Effector CD8-positive, alpha-beta T cell (primary cell): ENCODE results near the gene CMIP.

Source experiments
- DNase-seq: peaks from one replicate; lab custom pipeline; 2025; lab: John Stamatoyannopoulos, UW

Gene CMIP

DNA sequence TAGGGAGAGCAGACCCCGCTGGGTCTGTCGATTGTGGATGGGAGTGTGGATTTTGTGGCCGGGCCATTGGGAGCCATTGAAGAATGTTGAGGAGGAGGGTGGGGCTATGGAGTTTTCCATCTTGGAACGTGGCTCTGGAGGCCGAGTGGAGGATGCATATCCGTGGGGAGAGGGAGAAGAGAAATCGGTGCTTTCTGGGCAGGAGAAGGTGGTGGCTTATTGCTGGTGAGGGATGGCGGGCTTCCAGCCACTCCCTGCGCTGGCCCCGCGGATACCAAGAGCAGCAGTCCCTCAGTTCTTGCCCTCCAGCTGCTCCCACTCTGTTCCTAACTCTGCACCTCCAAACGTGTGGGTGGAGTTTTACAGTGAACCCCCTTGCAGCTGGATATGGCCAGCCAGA, 162.4 kb downstream of the CMIP start:
- DNase-seq: no peak

DNA sequence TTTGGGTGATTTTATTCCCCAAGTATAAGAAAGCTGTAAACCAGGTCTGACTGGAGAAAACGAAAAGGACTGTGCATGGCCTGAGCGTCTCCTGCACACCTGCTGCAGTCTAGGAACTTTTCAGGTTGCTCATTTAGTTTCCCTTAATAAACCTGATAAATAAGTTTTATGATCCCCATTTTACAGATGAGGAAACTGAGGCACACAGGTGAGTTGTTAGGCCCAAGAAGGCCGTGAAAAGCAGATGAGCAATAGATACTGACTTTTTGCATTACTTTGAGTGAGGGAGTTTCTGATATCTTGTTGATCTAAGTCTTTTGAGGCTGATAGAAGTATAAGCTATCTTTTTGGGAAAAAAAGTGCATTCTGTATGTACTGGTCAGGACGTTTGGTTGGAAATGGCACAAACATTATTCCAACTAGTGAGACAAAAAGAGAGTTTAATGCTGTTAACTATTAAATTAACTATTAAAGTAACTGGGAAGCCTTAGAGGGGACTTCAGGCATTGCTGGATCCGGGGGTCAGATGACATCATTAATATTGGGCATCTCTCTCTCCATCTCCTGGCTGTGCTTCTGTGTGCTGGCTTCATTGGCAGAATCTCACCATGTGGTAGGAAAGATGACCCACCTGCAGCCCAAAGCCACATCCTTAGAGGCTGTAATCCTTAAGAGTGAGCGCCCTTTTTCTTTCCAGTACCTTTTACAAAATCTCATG, 163.4 kb downstream of the CMIP start:
- DNase-seq: no peak

DNA sequence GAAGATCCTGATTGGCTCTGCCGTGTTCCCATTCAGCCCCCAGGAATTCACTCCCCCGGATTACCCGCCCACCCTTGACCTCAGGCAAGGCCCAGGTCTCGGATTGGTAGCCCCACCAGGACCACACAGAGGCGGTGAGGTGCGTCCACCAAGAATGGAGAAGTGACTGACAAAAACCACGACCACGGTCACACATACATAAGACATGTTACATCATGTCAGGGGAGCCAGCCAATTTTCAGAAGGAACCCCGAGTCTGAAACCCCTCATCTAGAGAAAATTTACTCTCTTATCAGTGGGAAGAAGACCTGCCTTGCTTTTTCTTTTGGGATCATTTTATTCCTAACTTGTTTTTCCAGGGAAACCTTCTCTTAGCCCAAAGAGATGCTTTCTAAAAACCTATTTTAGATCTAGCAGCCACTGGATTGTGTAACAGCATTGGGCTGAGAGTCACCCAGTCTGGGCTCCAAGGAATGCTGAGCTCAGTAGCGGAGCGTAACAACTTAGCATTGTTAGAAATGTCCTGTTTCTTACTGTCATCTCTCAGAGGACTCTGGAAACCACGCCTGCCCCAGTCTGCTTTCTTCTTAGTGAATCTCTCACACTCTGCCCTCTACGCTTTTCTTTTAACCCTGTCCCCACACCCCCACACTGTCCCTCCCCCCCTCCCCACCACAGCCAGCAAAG, 164.1 kb downstream of the CMIP start:
- no peak for DNase-seq

DNA sequence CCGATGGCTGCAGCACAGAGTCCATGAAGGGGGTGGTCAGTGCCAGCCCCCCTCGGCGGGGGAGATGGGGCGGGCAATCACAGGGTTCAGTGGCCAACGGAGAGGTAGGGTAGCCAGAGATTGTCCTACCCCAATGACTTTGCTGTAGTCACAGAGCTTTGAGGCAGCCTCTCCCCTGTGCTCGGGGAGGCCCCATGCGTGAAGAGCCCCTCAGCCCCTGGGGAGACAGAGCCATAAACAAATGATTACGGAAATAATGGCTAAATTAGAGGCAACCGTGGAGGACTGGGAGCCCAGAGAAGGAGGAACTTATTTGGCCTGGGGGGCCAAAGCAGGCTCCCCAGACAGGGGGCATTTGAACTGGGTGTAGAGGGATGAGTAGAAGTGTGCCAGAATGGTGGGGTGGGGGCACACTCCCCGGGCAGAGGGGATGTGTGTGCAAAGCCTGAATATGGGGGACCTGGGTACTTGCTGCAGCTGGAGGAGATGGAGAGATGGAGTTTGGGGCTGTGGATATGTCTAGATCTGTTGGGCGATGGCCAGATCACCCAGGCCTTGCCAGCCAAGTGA, 164.8 kb downstream of the CMIP start:
- no peak for DNase-seq

DNA sequence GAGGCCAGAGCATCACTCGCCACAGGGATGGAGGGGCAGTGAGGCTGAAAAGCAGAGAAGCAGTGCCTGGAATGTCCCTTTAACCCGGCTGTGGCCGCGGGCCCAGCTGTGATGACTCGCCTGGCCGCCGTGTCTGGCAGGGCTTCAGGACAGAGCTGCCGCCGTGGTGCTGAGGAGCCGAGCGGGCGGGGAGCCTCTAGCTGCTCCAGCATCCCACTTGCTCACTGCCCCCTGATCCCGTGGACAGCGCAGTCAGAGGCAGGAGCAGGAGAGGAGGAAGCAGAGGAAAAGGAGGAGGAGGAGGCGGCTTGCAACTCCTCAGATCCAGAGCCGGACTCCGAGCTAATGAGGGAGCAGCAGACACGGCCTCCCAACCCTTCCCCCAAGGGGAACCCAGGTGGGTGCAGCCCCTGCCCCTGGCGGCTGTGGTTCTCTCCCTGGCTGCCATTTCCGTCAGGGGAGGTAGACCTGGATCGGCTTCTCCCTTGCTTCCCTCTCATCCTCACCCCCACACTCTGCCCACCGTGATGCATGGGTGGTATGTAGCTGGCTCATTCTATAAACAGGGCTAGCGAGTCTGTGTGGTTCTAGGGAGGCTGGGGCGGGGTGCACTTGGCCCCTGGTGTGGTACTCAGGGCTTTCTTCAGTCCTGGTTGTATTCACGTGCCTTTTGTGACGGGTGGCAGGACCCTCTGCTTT, 165.7 kb downstream of the CMIP start:
- no peak for DNase-seq

DNA sequence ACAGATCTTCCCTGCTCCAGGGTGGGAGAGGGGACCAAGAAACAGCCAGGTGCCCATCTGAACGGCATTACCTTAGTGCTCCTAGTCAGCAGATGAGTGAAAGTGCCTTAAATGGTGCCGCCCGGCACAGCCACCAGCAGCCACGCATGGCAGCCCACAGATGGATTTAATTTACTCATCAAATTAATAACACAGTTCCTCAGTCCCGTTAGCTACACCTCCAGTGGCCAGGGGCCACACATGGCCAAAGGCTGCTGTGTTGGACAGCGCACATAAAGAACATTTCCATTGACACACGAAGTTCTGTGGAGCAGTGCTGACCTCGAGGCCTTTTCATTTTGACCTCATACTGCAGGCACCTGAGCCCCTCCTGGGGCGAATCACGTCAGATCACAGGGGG, 166.3 kb downstream of the CMIP start:
- DNase-seq: no peak

DNA sequence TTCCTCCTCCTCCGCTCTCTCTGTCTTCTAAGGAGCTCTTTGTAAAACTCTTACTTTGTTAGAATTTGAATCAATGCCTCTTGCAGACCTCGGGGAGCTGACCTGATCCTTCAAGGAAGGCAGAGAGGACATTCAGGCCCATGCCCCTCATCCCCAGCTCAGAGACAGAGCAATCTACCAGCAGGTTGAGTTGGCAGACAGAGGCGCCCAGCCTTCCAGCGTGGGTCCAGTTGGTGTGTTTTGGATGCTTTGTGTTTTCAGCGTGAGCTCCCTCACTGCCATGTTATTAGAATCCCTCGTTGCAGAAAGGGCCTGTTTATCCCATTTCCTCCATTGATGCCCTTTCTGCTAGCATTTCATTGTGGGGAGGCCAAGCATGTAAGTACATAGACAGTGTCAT, 167.1 kb downstream of the CMIP start:
- DNase-seq: no peak

DNA sequence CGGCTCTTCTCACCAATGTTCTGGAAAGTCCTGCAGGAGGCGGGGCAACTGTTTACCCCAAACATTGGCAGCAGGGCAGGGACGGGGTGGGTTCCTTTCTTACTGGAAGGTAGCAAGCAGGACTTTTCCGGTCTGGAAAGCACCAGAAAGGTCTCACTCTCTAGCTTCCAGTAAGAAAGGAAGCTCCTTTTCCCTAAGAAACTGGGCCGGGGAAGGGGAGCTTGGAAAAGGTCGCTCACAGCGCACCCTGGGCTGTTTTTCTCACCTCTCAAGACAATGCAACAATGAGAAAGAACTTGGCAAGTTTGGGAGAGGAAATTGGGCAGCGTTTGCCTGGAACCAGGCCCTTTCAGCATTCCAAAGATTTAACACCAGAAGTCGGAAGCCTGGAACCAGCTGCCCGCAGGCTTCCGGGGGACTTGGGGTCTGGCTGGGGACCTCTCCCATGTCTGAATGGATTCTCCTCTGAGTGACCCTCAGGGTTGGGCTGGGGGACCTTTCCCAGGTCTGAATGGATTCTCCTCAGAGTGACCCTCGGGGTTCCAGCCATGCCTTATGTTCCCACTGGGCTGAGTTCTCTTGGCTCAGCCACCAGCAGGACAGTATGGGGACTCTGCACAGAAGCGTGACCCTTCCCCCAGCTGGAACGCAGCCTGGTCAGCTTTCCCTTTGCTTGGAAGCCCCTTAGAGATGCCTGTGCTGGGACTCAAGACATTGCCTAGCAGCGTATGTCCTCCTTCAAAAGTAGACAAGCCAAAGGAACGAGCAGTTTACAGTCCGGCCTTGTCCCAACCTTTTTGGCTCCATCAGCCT, 167.9 kb downstream of the CMIP start:
- DNase-seq: no peak

DNA sequence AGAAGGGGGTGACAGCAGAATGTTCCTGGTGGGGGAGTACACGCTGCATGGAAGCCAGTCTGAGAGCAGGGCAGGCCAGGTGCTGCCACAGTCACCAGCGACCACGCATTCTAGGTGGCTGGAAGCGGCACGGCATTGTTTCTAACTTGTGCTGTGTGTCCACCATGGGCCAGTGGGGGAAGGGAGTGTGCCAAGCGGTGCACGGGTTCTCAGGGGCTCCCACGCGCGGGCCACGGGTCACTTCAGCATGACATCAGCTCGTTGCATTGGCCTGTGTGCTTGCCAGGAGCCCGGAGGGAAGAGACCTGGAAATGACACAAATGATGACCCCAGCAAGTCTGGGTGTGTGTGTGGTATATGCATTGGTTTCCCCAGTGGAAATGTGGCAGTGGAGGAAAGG, 169.6 kb downstream of the CMIP start:
- no peak for DNase-seq

DNA sequence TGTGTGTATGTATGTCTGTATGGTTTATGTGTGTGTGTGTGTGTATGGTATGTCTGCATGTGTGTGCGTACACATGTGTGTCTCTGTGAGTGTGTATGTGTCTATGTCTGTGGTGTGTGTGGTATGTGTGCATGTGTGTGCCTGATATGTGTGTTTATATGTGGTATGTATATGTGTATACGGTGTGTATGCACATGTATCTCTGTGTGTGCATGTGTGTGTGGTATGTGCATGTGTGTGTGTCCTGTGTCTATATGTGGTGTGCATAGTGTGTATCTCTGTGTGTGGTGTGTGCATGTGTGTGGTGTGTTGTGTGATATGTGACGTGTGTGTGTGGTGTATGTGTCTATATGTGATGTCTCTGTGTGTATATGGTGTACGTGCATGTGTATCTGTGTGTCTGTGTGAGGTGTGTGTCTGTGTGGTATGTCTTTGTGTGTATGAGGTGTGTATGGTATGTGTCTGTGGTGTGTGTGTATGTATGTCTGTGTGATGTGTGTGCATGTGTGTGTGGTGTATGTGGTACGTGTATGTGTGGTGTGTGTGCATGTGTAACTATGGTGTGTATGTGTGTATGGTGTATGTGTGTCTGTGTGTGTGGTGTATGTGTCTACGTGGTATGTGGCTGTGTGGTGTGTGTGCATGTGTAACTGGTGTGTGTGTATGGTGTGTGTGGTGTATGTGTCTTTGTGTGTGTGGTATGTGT, 170.2 kb downstream of the CMIP start:
- DNase-seq: no peak

DNA sequence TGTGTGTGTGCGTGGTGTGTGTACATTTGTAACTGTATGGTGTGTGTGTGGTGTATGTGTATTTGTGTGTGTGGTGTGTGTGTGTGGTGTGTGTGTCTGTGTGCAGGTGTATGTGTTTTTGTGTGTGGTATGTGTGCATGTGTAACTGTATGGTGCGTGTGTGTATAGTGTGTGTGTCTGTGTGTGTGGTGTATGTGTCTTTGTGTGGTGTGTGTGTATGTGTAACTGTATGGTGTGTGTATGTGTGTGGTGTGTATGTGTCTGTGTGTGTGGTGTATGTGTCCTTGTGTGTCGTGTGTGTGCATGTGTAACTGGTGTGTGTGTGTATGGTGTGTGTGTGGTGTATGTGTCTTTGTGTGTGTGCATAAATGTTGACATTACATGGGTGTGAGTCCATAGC, 170.8 kb downstream of the CMIP start:
- no peak for DNase-seq

DNA sequence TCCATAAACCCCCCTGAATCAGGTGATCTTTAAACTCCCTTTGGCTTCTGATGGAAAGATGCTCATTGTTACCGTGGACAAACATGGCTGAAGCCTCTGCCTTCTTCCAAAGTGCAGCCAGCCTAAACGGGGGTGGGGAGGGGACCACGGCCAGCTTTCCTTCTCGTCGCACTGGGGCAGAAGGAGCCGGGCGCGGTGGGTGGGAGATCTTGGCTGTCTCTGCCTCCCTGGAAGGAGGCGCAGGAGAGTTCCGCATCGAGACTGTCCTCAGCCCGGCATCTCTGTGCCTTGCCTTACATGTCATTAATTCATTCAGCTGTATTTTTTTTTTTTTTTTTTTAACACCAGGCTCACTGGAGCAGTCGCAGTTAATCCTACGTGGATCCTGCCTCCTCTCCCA, 171.2 kb downstream of the CMIP start:
- no peak for DNase-seq

DNA sequence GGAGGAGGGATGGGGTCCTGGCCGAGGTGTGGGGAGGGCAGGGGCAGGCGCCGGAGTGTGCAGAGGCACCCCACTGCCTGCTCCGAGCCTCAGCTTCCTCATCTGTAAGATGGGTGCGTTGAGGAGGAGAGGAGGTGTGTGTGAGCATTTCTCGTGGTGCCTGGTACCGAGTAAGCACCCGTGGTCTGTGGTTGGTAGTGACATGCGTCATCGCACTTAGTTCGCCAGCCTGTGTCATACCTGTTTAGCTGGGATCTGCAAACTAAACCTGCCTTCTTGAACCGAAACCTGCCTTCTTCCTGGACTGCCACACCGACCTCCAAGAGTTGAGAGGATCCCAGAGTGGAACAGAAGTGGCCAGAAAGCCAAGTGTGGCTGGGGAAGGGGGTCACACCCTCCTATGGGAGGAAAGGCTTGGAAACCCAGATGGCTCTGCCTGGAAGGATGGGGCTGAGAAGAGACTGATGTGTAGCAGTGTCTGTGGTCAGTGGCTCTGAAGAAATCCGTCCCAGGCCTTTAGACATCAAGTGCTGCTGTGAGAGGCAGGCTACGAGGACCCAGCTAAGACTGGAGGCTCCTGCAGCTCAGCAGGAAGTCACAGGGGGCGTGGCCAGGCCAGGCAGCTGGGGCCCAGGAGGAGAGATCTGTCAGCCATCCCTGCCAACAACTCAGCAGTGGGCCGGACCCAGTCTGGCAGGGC, 171.9 kb downstream of the CMIP start:
- peak; percentile 15 for DNase-seq

DNA sequence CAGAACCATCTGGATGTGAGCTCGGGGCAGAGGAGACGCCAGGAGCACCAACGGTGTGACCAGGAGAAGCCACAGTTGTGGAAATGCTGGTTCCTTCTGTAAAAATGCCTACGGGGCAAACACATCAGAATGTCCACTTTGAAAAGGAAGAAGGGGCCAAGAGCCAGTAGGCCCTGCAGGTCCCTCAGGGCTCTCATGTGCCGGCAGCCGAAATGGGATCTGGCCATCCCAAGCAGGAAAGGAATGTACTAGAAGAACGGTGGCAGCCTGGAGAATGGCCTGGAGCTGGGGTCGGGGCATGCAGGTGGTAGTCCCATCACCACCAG, 172.4 kb downstream of the CMIP start:
- DNase-seq: no peak

DNA sequence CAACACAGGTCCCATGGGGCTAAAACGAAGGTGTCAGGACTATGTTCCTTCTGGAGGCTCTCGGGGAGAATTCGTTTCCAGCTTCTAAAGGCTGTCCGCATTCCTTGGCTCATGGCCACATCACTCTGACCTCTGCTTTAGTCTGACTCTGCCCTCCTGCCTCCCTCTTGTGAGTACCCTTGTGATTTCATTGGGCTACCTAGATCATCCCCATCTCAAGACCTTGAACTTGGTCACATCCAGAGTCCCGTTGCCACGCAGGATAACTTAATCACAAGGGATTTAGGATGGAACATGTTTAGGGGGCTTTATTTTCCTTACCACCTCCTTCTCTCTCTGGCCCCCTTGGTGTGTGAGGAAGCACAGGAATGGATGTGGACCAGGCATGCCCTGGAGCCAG, 173.6 kb downstream of the CMIP start:
- no peak for DNase-seq

DNA sequence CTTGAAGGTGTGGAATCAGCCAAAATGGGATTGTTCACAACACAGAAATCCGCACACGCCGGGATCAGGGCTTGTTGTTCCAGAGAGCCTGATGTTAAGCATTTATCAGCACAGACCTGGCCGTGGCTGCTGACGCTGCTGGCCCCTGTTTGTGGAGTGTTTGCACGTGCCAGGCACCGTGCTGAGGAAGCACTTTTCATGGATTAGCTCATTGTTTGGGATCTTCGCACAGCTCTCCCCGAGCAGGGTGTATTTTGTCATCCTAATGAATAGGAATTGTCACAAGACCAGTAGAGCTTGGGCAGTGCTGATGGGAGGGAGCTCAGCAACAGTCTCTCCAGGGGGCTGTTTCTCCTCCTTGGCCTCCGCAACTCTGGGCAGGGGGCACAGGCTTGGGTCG, 174.1 kb downstream of the CMIP start:
- DNase-seq: no peak

DNA sequence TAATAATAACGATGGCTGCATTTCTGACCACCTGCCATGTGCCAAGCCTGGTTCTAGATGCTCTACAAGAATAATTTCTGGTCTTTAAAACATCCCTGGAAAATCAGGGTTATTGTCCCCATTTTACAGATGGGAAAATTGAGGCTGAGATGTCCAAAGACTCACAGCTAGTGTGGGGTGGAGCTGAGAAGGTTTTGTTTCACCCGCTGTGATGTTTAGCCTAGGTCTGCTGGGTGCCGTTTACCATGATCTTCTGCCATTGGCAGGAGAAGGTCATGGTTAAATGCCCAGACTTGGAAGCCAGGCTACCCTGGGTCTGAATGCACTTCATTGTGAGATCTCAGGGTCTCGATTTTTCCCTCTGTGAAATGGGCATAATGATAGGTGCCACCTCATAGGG, 175.4 kb downstream of the CMIP start:
- no peak for DNase-seq

DNA sequence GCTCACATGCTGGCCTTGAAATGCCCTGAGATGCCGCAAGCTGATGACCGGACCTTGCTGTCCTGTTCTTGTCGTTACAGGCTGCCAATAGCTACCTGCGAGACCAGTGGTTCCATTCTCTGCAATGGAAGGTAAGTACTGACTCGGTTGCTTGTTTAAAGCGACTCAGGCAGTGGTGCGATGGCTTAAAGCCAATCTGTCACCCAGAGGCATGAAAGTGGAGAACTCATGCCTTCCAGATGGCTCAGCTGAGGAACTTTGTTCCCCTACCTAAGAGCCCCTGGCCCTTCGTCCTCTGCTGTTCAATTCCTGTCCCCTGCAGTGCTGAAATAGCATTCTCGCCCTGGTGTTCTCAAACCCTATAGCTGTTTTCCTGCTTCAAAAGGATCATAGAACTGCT, 176.2 kb downstream of the CMIP start:
- no peak for DNase-seq

DNA sequence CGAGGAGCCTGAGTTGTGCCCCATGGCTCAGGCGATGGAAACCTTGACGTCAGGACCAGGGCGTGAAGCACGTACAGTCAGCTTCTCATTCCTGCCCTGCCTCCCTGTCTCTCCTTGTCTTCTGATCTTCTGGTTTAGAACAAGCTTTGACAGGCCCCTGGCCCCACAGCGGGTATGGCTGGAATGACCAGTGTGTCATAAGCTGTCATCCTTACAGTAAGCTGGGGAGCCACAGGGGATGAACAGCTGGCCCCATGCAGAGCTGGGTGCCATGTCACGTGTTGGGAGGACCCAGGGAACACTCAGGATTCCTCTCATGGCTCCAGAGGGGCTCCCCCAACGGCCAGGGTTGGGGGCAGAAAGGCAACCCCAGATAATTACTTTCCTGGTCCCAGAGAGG, 176.9 kb downstream of the CMIP start:
- DNase-seq: no peak

DNA sequence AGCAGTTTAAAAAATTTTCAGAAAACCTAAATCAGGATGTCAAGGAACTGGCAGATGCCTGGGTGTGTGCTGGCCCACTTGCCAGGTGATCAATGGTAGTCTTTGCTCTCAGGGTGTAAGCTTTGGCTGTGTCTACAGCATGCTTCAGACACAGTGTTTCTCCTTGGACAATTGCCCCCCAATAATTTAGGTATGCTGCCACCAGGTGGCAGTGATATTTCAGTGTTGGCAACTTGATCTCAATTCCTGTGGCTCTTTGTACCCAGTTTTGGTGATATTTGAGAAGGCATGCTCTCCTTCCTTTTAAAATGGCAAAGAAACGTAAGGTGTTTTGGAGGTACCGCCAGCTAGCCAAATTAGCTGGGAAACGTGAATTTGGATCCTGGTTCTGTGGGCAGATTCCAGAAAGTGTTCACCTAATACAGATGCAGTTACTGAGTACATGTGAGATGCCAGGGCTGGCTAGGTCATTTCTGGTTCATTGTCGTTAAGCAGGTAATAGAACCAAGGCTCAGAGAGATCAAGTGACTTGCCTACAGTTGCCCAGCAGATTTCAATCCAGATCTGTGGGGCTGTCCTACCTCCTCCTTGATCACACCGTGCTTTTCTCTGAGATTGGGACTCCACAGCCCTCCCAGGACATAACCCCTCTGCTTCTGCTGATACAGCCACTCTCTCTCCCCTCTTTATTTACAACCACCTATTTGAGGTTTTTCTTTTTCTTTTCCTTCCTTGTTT, 178.9 kb downstream of the CMIP start:
- DNase-seq: no peak
